Heart left ventricle (tissue), 16 donors: ENCODE data around the gene SEPTIN6. TPM values are rescaled to one million over a fixed set of nuclear protein-coding genes. Genes with fewer than 3 reads are reported as not detected.
"Not testable (repeated sequence)": the region's sequence is repeated elsewhere in the genome, so short reads cannot be mapped to it uniquely, and the experiment has no call there.

Source experiments
- ATAC-seq, 4 donors: fragments of 200-7000 bp; cut with Tn5 transposase; one replicate each; pipeline ENCODE4 v1.9.1; 2020 to 2022; ENCODE audit warnings: moderate library complexity in 4 of 4, mild to moderate bottlenecking in 3 of 4, moderate number of reproducible peaks in 1 of 4
- DNase-seq, 5 donors: peaks; one replicate each; pipeline ENCODE4 v3.0.0-alpha.2; 2020
- H3K27ac ChIP-seq, 12 donors: fragments of 200-600 bp; sonication (generic) in 4 of 12; one replicate each; pipeline versions ENCODE4 v1.5.0 to v1.8.0; 2016 to 2022; ENCODE audit warnings: mild to moderate bottlenecking in 2 of 12
- H3K27me3 ChIP-seq, 9 donors: fragments of 200-600 bp; sonication (generic) in 2 of 9; one replicate each; pipeline versions ENCODE4 v1.5.1 to v1.8.0; 2016 to 2022; ENCODE audit warnings: mild to moderate bottlenecking in 3 of 9
- H3K36me3 ChIP-seq, 9 donors: fragments of 200-600 bp; sonication (generic) in 2 of 9; one replicate each; pipeline versions ENCODE4 v1.5.0 to v1.8.0; 2018 to 2022; ENCODE audit warnings: mild to moderate bottlenecking in 2 of 9
- H3K4me1 ChIP-seq, 12 donors: fragments of 200-600 bp; sonication (generic) in 4 of 12; one replicate each; pipeline versions ENCODE4 v1.5.0 to v1.8.0; 2016 to 2022; ENCODE audit warnings: mild to moderate bottlenecking in 3 of 12
- H3K4me3 ChIP-seq, 12 donors: fragments of 200-600 bp; sonication (generic) in 4 of 12; one replicate each; pipeline versions ENCODE4 v1.5.0 to v1.8.0; 2017 to 2022; ENCODE audit warnings: mild to moderate bottlenecking in 9 of 12, moderate library complexity in 4 of 12
- H3K9me3 ChIP-seq, 12 donors: fragments of 200-600 bp; sonication (generic) in 4 of 12; one replicate each; pipeline versions ENCODE4 v1.5.0 to v1.8.0; 2016 to 2022; ENCODE audit warnings: mild to moderate bottlenecking in 1 of 12
- POLR2A ChIP-seq, 2 donors: fragments of 450-650 bp; IDR thresholded peaks; one replicate each; pipeline ENCODE4 v1.6.1; 2017; ENCODE audit warnings: antibody characterized with exemption in 2 of 2, mild to moderate bottlenecking in 2 of 2, moderate library complexity in 2 of 2
- WGBS, 4 donors: extraction: QIAGEN DNeasy Blood & Tissue Kit in 2 of 4; methylation state at CpG; one replicate each; pipeline versions ENCODE4 v1.1.5 to v1.1.7; 2013 to 2018; 5-methylcytosine and 5-hydroxymethylcytosine counted together
- intact Hi-C, 10 donors: fragments of 100-400 bp; cut with DNase I; formaldehyde crosslinking; loops; one replicate each; pipeline versions ENCODE4 v1.11.1 to v1.14.2; 2022
- polyA plus RNA-seq, 2 donors: library from polyadenylated mRNA; stranded (reverse); fragments of 200-250 nt; gene quantifications; one replicate each; pipeline ENCODE4 v1.2.3, GENCODE V29; 2013
- total RNA-seq, 9 donors: library from RNA; depleted of rRNA in 2 of 9; stranded (reverse); fragments of >200 nt in 2 of 9; fragmentation: NEBNext Ultra II Directional in 3 of 9; extraction: Animal tissue kit (Norgen Biotek cat#: 25700) in 3 of 9; gene quantifications; one replicate each; pipeline versions ENCODE4 v1.1.0 to v1.2.4, GENCODE V29; 2016 to 2023
- TF ChIP-seq, protein P1 (sequence below), 12 donors: fragments of 200-600 bp; sonication (generic) in 4 of 12; IDR thresholded peaks; one replicate each; pipeline versions ENCODE4 v1.5.0 to v1.8.0; 2018 to 2022; ENCODE audit warnings: antibody characterized with exemption in 12 of 12, mild to moderate bottlenecking in 5 of 12
- donor health status: ischemic (EF 13 %, LVEDD 7.1; RV severe dilation, severe dysfunction).
- donor health status: healthy with polysubstance abuse.
- donor health status: DM: no; HTN: yes; CAD: no.
- donor health status: DM: no; HTN: no; CAD: no.
- donor health status: ischemic (EF 25% LVEDD 6.9; RV normal size, moderate dysfunction).
- donor health status: ischemic (EF 25% LVEDD 5.7; RV mildly dilated, moderate dysfunction).
- donor health status: healthy.
- donor health status: DM: yes; HTN: yes; CAD: no.
- donor health status: ischemic (EF 35%, LVEDD 5.7; RV mildly dilated, moderate dysfunction).
- donor health status: nonischemic (EF 11% LVEDD 7.7; RV severe dilation, severe dysfunction).
- donor health status: DM: yes; HTN: yes; CAD: no.
- donor health status: PGD.
- donor health status: ischemic (EF 29% LVEDD 5.4; RV normal size, mild dysfunction).
- donor health status: nonischemic (EF 23%, LVEDD 6.1; RV moderate dilation, normal function).

The SEPTIN6 gene
- total and polyA plus RNA-seq, 11 donors = 3.3 to 36.4 (median 9.8) TPM

DNA sequence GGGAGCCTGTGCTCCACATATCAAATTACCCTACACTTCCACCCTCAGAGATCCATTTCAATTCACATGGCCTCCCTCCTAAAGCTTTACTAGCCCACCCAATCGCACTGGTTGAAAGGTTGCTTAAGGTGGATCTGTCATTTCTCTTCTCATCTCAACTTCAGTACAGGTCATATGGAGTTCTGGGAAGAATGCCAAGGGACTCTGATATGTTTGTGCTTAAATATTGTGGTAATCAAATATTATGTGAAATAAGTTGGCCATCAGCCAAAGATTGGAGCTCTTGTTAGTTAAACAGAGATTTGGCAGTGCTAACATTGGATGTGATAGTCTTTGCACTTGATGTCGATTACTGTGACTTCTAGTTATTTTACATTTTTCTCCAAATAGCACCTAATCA, 20.5 kb downstream of the SEPTIN6 start:
- intact Hi-C loops = no loop called here
- Histone ChIP-seq H3K4me3 (no peak overlapping the region), H3K27me3 (no peaks in the 10 kb centered on the region), H3K36me3 (peaks cover 0 to 28% (median 0%) of the 10 kb centered on the region in 9 donors), H3K4me1 (peaks cover 0 to 38% (median 18%) of the 10 kb centered on the region in 12 donors), H3K27ac (no peak overlapping the region), H3K9me3 (no peaks in the 10 kb centered on the region)
- TF ChIP-seq POLR2A (IDR thresholded peaks at IDR 0.05) = no peak
- TF ChIP-seq, protein P1, sequence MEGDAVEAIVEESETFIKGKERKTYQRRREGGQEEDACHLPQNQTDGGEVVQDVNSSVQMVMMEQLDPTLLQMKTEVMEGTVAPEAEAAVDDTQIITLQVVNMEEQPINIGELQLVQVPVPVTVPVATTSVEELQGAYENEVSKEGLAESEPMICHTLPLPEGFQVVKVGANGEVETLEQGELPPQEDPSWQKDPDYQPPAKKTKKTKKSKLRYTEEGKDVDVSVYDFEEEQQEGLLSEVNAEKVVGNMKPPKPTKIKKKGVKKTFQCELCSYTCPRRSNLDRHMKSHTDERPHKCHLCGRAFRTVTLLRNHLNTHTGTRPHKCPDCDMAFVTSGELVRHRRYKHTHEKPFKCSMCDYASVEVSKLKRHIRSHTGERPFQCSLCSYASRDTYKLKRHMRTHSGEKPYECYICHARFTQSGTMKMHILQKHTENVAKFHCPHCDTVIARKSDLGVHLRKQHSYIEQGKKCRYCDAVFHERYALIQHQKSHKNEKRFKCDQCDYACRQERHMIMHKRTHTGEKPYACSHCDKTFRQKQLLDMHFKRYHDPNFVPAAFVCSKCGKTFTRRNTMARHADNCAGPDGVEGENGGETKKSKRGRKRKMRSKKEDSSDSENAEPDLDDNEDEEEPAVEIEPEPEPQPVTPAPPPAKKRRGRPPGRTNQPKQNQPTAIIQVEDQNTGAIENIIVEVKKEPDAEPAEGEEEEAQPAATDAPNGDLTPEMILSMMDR (IDR thresholded peaks at IDR 0.05) = no peak
- DNase-seq = no peak
- no peak for ATAC-seq
- WGBS, 4 donors = 68 to 75% (median 70%) methylated on average over 2 of the region's 2 CpGs

DNA sequence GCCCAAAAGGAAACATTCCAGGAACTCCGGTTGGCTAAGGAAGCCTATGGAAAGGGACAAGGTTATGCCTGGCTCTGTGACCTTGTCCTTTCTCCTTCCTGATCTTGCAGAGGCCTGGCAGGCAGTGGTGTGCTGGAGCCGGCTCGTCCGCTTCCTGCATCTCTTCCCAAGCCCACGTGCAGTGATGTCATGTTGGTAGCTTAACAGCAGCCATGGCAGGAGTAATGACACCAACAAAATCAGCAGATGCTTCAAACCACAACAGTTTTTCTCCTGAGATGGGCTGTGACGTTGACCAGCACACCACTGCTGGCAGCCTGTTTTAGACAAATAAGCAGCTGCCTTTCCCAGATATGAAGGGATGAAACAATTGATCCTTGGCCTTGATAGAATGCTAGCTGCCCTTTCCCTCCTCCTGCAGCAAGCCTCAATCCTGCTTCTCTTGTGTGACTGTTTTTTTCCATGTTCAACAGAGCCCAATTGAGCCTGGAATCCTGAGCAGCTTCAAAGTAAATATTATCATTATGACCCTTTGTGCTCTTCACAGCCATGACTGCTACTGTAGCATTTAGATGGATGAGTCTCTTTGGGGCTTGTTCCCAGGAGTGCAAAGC, 23.4 kb downstream of the SEPTIN6 start:
- peak overlapping the region in 5 of 12 donors; percentile 18 to 76 (median 38) for H3K27ac ChIP-seq
- H3K27me3 ChIP-seq = no peaks in the 10 kb centered on the region
- no peaks in the 10 kb centered on the region for H3K9me3 ChIP-seq
- peak in 4 of 5 donors; percentile 45 to 60 (median 52) for DNase-seq
- TF ChIP-seq POLR2A (IDR thresholded peaks at IDR 0.05) = no peak
- 23 to 42% (median 34%) methylated on average over 3 to 6 of the region's 6 CpGs for WGBS, 4 donors
- peak in 3 of 4 donors; percentile 44 to 77 (median 73) for ATAC-seq
- intact Hi-C loops = no loop called here
- H3K4me1 ChIP-seq = peaks cover 0 to 33% (median 12%) of the 10 kb centered on the region in 12 donors
- H3K36me3 ChIP-seq = peaks cover 0 to 24% (median 0%) of the 10 kb centered on the region in 9 donors
- H3K4me3 ChIP-seq = no peak overlapping the region

DNA sequence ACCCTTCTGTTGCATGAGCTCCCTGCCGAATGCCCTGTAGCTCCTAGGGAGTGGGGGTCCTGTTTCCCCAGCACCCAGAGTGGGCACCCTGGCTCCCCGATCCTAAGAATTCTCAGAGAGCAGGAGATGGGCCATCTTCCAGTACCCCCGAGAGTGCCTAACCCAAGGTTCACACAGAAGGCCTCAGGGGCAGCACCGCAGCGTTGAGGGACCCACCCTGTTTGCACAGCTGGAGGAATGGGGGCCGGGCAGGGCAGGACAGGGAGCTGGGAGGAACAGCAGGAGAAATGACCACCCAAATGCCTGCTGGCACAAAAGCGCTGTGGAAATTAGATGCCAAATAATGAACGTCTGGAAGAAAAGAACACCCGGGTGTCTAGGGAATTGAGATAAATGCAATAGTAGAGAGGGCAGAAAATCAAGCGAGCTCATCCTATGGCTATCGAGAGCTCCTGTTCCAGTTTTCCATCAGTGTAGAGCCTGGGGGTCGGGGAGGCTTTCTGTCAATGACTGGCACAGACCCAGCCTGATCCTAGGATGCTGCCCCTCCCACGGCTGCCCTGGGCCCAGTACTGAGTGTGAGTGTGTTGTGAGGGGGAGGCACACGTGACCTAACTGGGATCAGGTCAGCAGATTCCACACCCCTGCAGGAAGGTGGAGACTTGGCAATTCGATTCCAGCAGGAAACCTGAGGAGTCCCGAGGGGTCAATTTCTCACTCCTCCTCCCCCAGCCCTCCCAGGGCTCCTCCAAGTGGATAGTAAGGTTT, 25.7 kb downstream of the SEPTIN6 start:
- Histone ChIP-seq H3K27me3 (no peaks in the 10 kb centered on the region), H3K4me3 (no peak overlapping the region), H3K9me3 (no peaks in the 10 kb centered on the region), H3K36me3 (peaks cover 0 to 17% (median 0%) of the 10 kb centered on the region in 9 donors), H3K27ac (peak overlapping the region in 7 of 12 donors; percentile 20 to 54 (median 34)), H3K4me1 (peaks cover 0 to 33% (median 12%) of the 10 kb centered on the region in 12 donors)
- DNase-seq = peak in 4 of 5 donors; percentile 47 to 65 (median 51)
- peak; percentile 52 to 91 (median 76) for ATAC-seq
- TF ChIP-seq, protein P1 (IDR thresholded peaks at IDR 0.05) = no peak
- TF ChIP-seq POLR2A (IDR thresholded peaks at IDR 0.05) = no peak
- 46 to 64% (median 54%) methylated on average over 16 of the region's 16 CpGs for WGBS, 4 donors
- intact Hi-C loops = no loop called here

DNA sequence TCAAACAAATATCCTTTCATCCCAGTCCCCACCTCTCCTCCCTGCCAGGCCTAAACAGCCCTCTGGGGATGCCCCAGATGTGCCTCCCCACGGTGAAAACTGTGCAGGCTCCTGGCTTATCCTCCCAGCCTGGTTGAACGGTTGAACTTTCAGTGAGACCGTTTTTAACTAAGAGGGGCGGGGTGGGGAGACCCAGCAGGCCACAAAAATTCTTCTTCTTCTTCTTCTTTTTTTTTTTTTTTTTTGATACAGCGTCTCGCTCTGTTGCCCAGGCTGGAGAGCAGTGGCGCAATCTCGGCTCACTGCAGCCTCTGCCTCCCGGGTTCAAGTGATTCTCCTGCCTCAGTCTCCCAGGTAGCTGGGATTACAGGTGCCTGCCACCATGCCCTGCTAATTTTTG, 28.1 kb downstream of the SEPTIN6 start:
- ATAC-seq, H3K4me3 ChIP-seq, intact Hi-C loops, DNase-seq, H3K27me3 ChIP-seq, H3K27ac ChIP-seq, H3K9me3 ChIP-seq: not testable (repeated sequence)
- peaks cover 0 to 15% (median 0%) of the 10 kb centered on the region in 9 donors for H3K36me3 ChIP-seq
- peaks cover 0 to 29% (median 11%) of the 10 kb centered on the region in 12 donors for H3K4me1 ChIP-seq
- 87 to 93% (median 91%) methylated on average over 9 of the region's 9 CpGs for WGBS, 4 donors

DNA sequence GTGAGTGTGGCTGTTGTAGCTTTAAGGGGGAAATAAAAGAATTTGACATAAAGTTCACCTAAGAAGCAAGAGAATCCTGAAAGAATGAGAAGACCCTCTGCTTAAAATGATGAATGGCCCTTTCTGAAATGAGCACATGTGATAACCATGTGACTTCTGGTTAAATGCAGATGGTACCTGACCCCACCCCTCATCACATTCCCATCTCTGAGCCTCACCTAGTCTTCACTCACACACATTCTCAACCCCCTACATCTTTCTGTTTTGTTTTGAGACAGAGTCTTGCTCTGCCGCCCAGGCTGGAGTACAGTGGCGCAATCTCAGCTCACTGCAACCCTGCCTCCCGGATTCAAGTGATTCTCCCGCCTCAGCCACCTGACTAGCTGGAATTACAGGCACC, 31.5 kb downstream of the SEPTIN6 start:
- Histone ChIP-seq H3K4me1 (peaks cover 0 to 2% (median 0%) of the 10 kb centered on the region in 12 donors), H3K27ac (no peak overlapping the region), H3K36me3 (peaks cover 0 to 15% (median 0%) of the 10 kb centered on the region in 9 donors), H3K27me3 (no peaks in the 10 kb centered on the region), H3K9me3 (no peaks in the 10 kb centered on the region), H3K4me3 (no peak overlapping the region)
- intact Hi-C loops = no loop called here
- WGBS, 4 donors = 91 to 97% (median 94%) methylated on average over 4 of the region's 4 CpGs
- ATAC-seq = no peak
- no peak for DNase-seq
- no peak for TF ChIP-seq POLR2A (IDR thresholded peaks at IDR 0.05)
- TF ChIP-seq, protein P1 (IDR thresholded peaks at IDR 0.05) = no peak
